C1 segment of cervical spinal cord (tissue), 14 donors: Measurements from ENCODE around the gene CDC42EP2.
A peak's percentile ranks its signal among the peaks of the same experiment; 100 is the strongest.
"Not testable (repeated sequence)": the region's sequence is repeated elsewhere in the genome, so short reads cannot be mapped to it uniquely, and the experiment has no call there.

Experiments
- DNase-seq, 14 donors: peaks; one replicate each; lab custom pipeline; 2025; lab: John Stamatoyannopoulos, UW

The CDC42EP2 gene

GRCh38 chr11:65317025-65317786 lies 2.5 kb downstream of the CDC42EP2 start:
- no peak for DNase-seq

GRCh38 chr11:65320386-65321075 lies 5.9 kb downstream of the CDC42EP2 start:
- DNase-seq = no peak

- DNase-seq = no peak
Observed at GRCh38 chr11:65321076-65321475, 6.4 kb downstream of the CDC42EP2 start.

- DNase-seq = no peak
Observed at GRCh38 chr11:65321828-65322485, 7.3 kb downstream of the CDC42EP2 start.

GRCh38 chr11:65323813-65324212 lies 9.1 kb downstream of the CDC42EP2 start:
- no peak for DNase-seq

- DNase-seq = no peak
Observed at GRCh38 chr11:65325435-65325834, 10.8 kb downstream of the CDC42EP2 start.

- no peak for DNase-seq
Observed at GRCh38 chr11:65327021-65327420, 12.4 kb downstream of the CDC42EP2 start.

GRCh38 chr11:65329478-65329877 lies 14.8 kb downstream of the CDC42EP2 start:
- DNase-seq = no peak

GRCh38 chr11:65329944-65330403 lies 15.3 kb downstream of the CDC42EP2 start:
- peak in 11 of 14 donors; percentile 17 to 77 (median 62) for DNase-seq

GRCh38 chr11:65330544-65330943 lies 15.9 kb downstream of the CDC42EP2 start:
- DNase-seq = no peak

GRCh38 chr11:65332591-65332990 lies 17.9 kb downstream of the CDC42EP2 start:
- not testable (repeated sequence) for DNase-seq

GRCh38 chr11:65334696-65335295 lies 20.1 kb downstream of the CDC42EP2 start:
- no peak for DNase-seq

- DNase-seq = no peak
Observed at GRCh38 chr11:65338676-65339075, 24.0 kb downstream of the CDC42EP2 start.

- peak in 2 of 14 donors; percentile 8 to 17 for DNase-seq
Observed at GRCh38 chr11:65340226-65340625, 25.6 kb downstream of the CDC42EP2 start.

GRCh38 chr11:65341856-65342255 lies 27.2 kb downstream of the CDC42EP2 start:
- no peak for DNase-seq

- DNase-seq = no peak
Observed at GRCh38 chr11:65351511-65351910, 36.8 kb downstream of the CDC42EP2 start.

GRCh38 chr11:65352783-65353182 lies 38.1 kb downstream of the CDC42EP2 start:
- DNase-seq = no peak

- DNase-seq = no peak
Observed at GRCh38 chr11:65353376-65353775, 38.7 kb downstream of the CDC42EP2 start.

- peak in 7 of 14 donors; percentile 36 to 77 (median 51) for DNase-seq
Observed at GRCh38 chr11:65353900-65354264, 39.2 kb downstream of the CDC42EP2 start.

- peak; percentile 57 to 96 (median 91) for DNase-seq
Observed at GRCh38 chr11:65354265-65355012, 39.8 kb downstream of the CDC42EP2 start, which contains the start of gene TIGD3. Gene TIGD3, plus strand, starts transcription at chr11:65354751. Its CDS starts 1,058 bp downstream, at chr11:65355809.
